NCI-H82 (cell line): ENCODE results near the gene TMEM80.
A peak's percentile ranks its signal among the peaks of the same experiment; 100 is the strongest.
"Not testable (repeated sequence)": the region's sequence is repeated elsewhere in the genome, so short reads cannot be mapped to it uniquely, and the experiment has no call there.

Source experiments
- DNase-seq: peaks from one replicate; lab custom pipeline; 2025; lab: John Stamatoyannopoulos, UW

TMEM80 gene

DNA sequence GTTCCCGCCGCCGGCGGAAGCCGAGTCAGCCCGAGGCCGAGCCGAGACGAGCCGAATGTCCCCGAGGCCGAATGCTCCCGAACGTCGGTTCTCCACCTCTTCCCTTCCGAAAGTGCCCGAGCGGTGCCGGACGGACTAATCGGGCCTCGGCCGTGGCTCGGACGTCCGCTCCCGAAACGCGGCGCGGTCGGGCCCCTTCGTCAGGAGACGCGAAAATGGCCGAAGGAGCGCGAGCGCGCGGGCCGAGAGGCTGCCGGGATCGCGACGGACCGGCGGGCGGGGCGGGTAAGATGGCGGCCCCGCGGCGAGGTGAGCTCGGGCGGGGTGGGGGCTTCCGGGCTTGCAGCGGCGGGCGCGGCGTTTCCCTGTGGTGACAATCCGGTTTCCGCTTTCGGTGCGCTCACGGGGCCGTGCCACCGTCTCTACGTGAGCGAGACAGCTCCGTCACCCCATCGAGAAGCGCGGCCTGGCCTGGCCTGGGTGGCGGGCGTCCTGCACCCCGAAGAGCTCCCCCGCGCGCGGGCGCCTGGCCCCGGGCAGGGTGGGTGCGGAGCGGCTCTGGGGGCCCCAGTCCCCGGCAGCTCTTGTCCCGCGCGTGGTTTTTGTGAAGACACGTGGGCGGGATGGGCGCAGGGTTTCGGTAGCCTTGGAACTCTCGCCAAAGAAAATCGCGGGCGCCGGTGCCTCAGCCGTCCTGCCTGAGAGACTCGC, at the start of gene TMEM80:
TSS of gene TMEM80 (plus strand) at position 279 of the 711 bp plus-strand sequence. CDS start at position 291, 12 bp downstream.
- peak; percentile 97 for DNase-seq

DNA sequence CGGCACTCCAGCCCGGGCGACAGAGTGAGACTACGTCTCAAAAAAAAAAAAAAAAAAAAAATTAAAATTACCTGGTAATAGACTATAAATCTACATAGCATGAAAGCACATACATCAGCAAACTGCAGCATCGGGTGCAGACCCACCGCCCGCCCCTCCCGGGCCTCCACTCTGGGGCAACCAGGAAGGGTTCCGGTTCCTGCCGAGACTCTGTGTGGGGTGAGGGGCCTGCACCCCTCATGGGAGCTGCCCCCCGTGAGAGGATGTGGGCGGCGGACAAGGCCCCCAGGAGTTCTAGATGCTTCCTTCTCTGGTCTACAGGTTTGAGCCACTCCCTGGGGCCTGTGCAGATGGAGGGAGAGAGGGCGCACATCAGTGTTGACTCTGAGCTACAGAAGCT, 49.4 kb upstream of the TMEM80 start:
- DNase-seq = no peak

DNA sequence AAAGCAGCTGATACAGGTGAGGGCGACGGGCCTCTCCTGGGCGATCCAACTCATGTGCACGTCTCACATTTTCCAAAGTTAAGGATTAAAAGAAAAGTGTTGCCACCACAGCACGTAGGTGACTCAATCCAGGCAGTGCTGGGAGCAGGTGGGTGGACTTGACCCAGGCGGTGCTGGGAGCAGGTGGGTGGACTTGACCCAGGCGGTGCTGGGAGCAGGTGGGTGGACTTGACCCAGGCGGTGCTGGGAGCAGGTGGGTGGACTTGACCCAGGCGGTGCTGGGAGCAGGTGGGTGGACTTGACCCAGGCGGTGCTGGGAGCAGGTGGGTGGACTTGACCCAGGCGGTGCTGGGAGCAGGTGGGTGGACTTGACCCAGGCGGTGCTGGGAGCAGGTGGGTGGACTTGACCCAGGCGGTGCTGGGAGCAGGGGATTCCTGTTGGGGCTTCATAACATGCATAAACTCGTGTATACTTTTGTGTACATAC, 47.9 kb upstream of the TMEM80 start:
- DNase-seq = not testable (repeated sequence)

- DNase-seq = no peak
Observed at GRCh38 chr11:650482-650881, 45.1 kb upstream of the TMEM80 start.

- DNase-seq = not testable (repeated sequence)
Observed at GRCh38 chr11:653136-653535, 42.5 kb upstream of the TMEM80 start.

DNA sequence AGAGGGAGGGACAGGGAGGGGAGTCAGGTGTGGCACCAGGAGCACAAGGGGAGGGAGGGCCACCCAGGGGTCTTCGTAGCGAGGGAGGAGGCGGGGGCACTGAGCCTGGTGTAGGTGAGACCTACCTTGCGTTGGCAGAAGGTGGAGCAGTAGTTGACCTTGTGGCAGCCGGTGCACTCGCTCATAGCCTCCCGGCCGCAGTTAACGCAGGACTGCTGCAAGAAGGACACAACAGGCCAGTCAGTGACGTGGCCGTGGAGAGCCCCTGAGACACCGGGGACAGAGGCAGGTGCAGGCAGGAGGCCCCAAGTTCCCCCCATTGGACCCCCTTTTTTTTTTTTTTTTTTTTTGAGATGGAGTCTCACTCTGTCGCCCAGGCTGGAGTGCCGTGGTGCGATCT, 41.8 kb upstream of the TMEM80 start:
- DNase-seq = no peak

- DNase-seq = not testable (repeated sequence)
Observed at GRCh38 chr11:654444-654843, 41.2 kb upstream of the TMEM80 start.

GRCh38 chr11:655036-655726, 40.4 kb upstream of the TMEM80 start:
- no peak for DNase-seq

GRCh38 chr11:656426-656825, 39.2 kb upstream of the TMEM80 start:
- DNase-seq = no peak

DNA sequence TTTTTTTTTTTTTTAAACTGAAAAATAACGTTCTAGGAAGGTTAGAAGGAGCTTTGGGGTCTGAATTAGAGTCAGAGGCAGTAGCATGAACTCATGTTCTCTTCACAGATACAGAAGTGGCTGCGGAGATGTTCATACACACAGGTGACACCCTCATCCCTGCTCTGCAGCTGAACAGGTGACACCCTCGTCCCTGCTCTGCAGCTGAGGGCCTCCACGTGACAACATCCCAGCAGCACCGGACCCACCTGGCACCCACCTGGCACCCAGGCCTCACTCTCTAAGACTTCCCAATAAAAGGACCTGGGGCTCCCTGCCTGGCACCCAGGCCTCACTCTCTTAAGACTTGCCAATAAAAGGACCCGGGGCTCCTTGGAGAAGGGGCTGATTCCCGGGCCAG, 38.8 kb upstream of the TMEM80 start:
- no peak for DNase-seq

GRCh38 chr11:657691-658126, 37.9 kb upstream of the TMEM80 start:
- DNase-seq = no peak

DNA sequence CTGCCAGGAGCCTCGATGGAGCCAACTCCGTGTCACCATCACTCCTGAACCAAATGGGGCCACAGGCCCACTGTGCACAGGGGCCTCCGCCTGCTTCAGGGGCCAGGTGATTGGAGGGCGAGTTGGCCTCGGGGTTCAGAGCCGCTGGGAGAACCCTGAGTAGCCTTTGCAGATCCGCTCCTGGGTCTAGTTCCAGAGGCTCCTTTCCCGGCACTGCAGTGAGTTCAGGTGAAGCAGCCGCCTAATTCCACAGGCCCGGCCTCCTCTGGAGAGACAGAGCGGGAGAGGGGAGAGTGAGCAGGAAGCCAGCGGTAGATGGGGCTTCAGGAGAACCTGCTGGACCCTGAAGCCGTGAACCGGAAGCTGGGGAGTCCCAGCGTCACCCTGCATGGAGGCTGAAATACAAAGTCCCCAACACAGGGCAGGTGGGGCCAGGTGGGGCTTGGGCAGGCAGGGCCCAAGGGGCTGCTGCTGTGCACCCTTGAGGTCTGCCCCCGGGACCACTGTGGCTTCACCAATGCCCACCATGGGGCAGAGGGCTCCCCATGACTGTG, 36.0 kb upstream of the TMEM80 start:
- no peak for DNase-seq

DNA sequence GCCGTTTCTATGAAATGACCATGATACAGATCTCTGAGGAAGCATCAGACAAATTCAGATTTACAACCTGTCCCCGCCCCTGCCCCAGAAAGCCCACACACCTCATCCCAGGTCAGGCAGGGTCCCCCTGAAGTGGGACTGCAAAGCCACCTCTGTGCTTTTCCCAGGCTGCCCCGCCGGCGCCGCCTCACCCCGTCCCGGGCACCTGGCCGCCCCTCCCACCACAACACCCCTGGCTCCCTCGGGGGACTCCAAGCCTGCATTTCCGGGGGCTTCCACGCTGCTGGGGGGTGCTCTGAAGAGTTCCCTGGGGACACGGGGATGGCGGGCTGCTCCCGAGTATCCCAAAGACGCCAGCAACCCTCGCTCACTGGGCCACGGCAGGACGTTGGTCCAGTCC, 35.3 kb upstream of the TMEM80 start:
- DNase-seq = no peak

DNA sequence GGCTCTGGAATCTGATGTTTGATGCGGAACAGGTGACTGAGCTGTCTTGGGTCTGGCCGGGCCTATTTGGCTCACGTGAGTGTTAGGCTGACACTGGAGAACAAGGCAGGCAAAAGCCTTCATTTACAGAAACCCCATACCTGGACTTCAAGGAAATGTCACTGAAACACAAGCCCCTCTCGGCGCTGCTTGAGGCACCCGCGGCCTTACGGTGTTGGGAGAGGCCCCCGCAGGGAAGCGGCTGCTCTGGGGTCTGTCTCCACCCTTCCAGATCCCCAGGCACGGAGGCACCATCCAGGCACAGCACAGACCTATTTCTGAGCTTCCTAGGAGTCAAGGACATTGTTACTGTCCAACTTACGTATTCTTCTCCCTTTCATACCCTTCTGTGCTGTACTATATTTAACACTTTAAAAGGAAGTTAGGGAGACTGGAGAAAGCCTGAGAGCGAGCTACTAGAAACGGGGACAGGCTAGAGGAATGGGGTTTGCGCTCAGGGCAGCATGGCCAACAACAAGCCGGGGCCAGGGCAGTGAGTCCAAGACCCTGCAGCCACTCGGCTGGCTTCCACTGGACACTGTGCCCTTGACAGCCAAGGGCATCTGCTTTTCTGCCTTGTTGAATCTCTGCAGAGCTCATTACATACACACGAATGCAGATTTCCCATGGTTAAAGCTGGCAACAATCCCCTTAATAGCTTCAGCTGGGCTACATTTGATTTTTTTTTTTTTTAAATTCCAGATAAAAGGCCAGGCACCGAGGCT, 34.8 kb upstream of the TMEM80 start:
- no peak for DNase-seq

- DNase-seq = peak; percentile 45
Observed at GRCh38 chr11:662689-663274, 32.8 kb upstream of the TMEM80 start.

DNA sequence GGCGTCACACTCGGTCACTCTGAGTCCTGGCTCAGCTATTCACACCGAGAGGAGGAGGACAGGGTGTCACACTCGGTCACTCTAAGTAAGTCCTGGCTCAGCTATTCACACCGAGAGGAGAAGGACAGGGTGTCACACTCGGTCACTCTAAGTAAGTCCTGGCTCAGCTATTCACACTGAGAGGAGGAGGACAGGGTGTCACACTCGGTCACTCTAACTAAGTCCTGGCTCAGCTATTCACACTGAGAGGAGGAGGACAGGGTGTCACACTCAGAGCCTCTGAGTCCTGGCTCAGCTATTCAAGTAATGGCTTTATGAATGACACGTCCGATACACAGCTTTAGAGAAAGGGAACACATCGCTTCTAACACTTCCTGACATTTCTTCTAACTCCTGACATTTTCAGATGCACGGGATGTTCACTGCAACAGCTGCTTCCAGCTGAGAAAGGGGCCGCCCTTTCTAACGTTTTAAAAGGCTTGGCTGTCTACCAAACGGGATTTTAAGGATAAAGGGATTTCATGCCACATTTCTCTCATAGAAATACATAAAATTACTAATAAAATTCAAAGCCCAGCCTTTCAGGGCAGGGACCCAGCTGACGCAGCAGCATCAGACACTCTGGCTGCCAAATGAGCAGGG, 30.4 kb upstream of the TMEM80 start:
- DNase-seq = no peak

- DNase-seq = no peak
Observed at GRCh38 chr11:665704-666281, 29.8 kb upstream of the TMEM80 start.

DNA sequence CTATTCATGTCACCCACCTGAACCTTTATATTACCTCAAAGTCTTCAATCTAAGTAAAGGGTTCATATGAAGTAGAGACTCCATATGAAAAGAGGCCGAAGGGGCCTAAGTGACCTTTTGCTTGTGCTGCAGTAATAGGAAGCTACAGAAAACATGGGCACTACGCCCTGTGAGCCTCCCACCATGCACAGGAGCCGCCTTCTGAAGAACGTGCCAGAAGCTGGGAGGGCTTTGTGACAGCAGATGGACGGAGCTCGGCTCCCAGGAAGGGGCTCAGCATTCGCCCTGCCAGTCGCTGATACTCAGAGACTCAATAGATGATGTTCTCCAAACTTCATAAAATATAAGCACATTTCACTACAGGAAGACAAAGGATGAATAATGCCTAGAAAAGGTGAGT, 21.8 kb upstream of the TMEM80 start:
- DNase-seq = no peak

GRCh38 chr11:674406-674805, 21.2 kb upstream of the TMEM80 start:
- DNase-seq = no peak

DNA sequence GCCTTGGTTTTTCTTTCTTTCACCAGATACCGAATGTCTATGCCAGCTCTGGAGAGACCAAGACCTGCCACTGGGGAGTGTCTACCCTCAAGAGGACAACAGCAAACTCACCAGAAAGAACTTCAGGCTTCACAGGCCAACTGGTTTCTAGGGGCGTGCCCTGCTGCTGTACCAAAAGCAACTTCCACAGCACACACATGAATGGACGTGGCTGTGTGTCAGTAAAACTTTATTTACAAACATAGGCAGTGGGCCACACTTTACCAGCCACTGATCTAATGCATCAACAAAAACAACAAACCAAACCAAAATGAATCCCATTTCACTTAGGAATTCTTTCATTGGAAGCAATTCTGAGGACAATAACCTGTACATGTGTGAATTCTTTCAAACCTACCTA, 17.3 kb upstream of the TMEM80 start:
- DNase-seq = no peak
